Measurements from ENCODE around the gene GPR63. TPM values are rescaled to one million over a fixed set of nuclear protein-coding genes. Genes with fewer than 3 reads are reported as not detected.

Gene GPR63
- total and polyA plus RNA-seq, 2 of the 13 experiments (the other 11 are each of a cell fraction or from before 2014, with no cell fraction given) = 0.01 to 0.02 TPM

- TF ChIP-seq SALL2 (CRISPR knock-in tag; IDR thresholded peaks at IDR 0.05) (no peak), CHD4 (IDR thresholded peaks at IDR 0.05; ENCODE audit: borderline replicate concordance, low read length) (no peak), SP1 (IDR thresholded peaks at IDR 0.05) (no peak), SP1 (CRISPR knock-in tag; IDR thresholded peaks at IDR 0.05) (no peak)
Measured at GRCh38 chr6:96775727-96776400, 61.4 kb downstream of the GPR63 start (continued).

GRCh38 chr6:96766769-96767168 is 70.5 kb downstream of the GPR63 start:
- Histone ChIP-seq H3K4me1 (ENCODE audit: insufficient read depth, low read length) (no peaks in the 10 kb centered on the region; the same call in 1 of the 2 replicates), H3K9ac (ENCODE audit: insufficient read depth, low read depth, low read length) (no peak overlapping the region), H4K20me1 (ENCODE audit: insufficient read depth, low read length) (no peaks in the 10 kb centered on the region), H3K79me2 (ENCODE audit: insufficient read depth, low read length) (no peaks in the 10 kb centered on the region), H3K36me3 (replicated peaks in 1 of 2; ENCODE audit: control insufficient read depth in 1 of 2, insufficient read depth in 2 of 2, low read length in 2 of 2) (no peaks in the 10 kb centered on the region), H3K9me3 (ENCODE audit: low read length) (no peaks in the 10 kb centered on the region), H3K27ac (ENCODE audit: extremely low read length, insufficient read depth, low read length) (no peak overlapping the region), H3K4me2 (ENCODE audit: low read depth, low read length) (no peak overlapping the region), H2AFZ (ENCODE audit: low read length) (no peak overlapping the region), H3K4me3 (replicated peaks in 1 of 3; ENCODE audit: insufficient read depth in 1 of 3, low read depth in 2 of 3, low read length in 3 of 3) (no peak overlapping the region), H3K27me3 (ENCODE audit: control insufficient read depth in 1 of 2, insufficient read depth in 2 of 2, low read length in 2 of 2) (peaks cover under 1 to 7% of the 10 kb centered on the region in 2 experiments; a peak in 3 of 5 replicates)
- FAIRE-seq (no peak), DNase-seq (ENCODE audit: low spot score) (no peak), ATAC-seq (no peak)
- no TSS peak for BruUV-seq (replicated peaks)
- ChIA-PET CTCF (ENCODE audit: low intra/inter-chr PET ratio, low total read pairs) (no interaction called here), POLR2A (no interaction called here)
- intact Hi-C loops (cut with micrococcal nuclease; ENCODE audit: unreplicated experiment) = no loop called here
- in situ Hi-C loops (cut with HindIII; ENCODE audit: extremely low pct_ligation_motif_present, low pct_unique_long_range_greater_than_20kb) = no loop called here
- no peak for TF ChIP-seq SP4 (CRISPR knock-in tag; IDR thresholded peaks at IDR 0.05)
- TF ChIP-seq BCLAF1 (IDR thresholded peaks at IDR 0.05) = no peak
- no peak for TF ChIP-seq ZBTB21 (CRISPR knock-in tag; IDR thresholded peaks at IDR 0.05)
- no peak for TF ChIP-seq ZNF766 (CRISPR knock-in tag; IDR thresholded peaks at IDR 0.05; ENCODE audit: borderline replicate concordance)
- TF ChIP-seq BRF2 (CRISPR knock-in tag; IDR thresholded peaks at IDR 0.05) = no peak
- no peak for TF ChIP-seq AHDC1 (CRISPR knock-in tag; IDR thresholded peaks at IDR 0.05; ENCODE audit: borderline replicate concordance)
- no peak for TF ChIP-seq CHD4 (IDR thresholded peaks at IDR 0.05; ENCODE audit: borderline replicate concordance, low read length)
- no peak for TF ChIP-seq ATM (IDR thresholded peaks at IDR 0.05; ENCODE audit: borderline replicate concordance)
- no peak for TF ChIP-seq ZFP36L1 (CRISPR knock-in tag; IDR thresholded peaks at IDR 0.05)
- no peak for TF ChIP-seq ZBTB3 (CRISPR knock-in tag; IDR thresholded peaks at IDR 0.05; ENCODE audit: borderline replicate concordance, low read depth)
- no peak for TF ChIP-seq ZNF337 (CRISPR knock-in tag; IDR thresholded peaks at IDR 0.05; ENCODE audit: borderline replicate concordance, low read depth)
